PC-3 (cell line): ENCODE results near the gene IL20RB. TPM values are rescaled to one million over a fixed set of nuclear protein-coding genes. Genes with fewer than 3 reads are reported as not detected.

Experiments
- ATAC-seq: fragments of 200-7000 bp; cut with Tn5 transposase; 2 replicates; pipeline ENCODE4 v1.9.1; 2020; ENCODE audit warnings: mild to moderate bottlenecking, moderate library complexity
- BruUV-seq: library from RNA; stranded (reverse); fragments of 400-500 nt; replicated peaks from 2 replicates; lab custom pipeline; 2021; lab: Mats Ljungman, UMichigan
- CTCF ChIA-PET: fragments of 300-600 bp; sonication (Branson Sonifier 250); formaldehyde crosslinking; loops from one replicate; lab custom pipeline; 2022; ENCODE audit warnings: antibody characterized with exemption; lab: Charles Lee
- POLR2A ChIA-PET: fragments of 300-600 bp; sonication (Branson Sonifier 250); formaldehyde crosslinking; loops from one replicate; lab custom pipeline; 2022; ENCODE audit warnings: antibody characterized with exemption; ENCODE audit not compliant: unreplicated experiment; lab: Charles Lee
- DNase-seq: peaks from one replicate; pipeline ENCODE4 v3.0.0-alpha.2; 2015
- H2AFZ ChIP-seq: fragments of 300-600 bp; sonication (generic); 2 replicates; pipeline ENCODE4 v1.6.0; 2016; ENCODE audit warnings: antibody characterized with exemption, low read length
- H3F3A ChIP-seq: fragments of 300-600 bp; sonication (generic); one replicate; pipeline ENCODE4 v1.6.0; 2017; ENCODE audit warnings: antibody characterized with exemption, low read length, control low read depth, mild to moderate bottlenecking; ENCODE audit not compliant: unreplicated experiment
- H3K27ac ChIP-seq: fragments of 300-600 bp; sonication (generic); 2 replicates; pipeline ENCODE4 v1.5.1; 2016; ENCODE audit warnings: mild to moderate bottlenecking, low read length
- H3K27me3 ChIP-seq: fragments of 300-600 bp; sonication (generic); 2 replicates; pipeline ENCODE4 v1.6.1; 2016; ENCODE audit warnings: low read length, mixed read lengths
- H3K36me3 ChIP-seq: fragments of 300-600 bp; sonication (generic); 2 replicates; pipeline ENCODE4 v1.6.1; 2016; ENCODE audit warnings: low read depth, mixed run types, low read length, mixed read lengths
- H3K4me1 ChIP-seq: fragments of 300-600 bp; sonication (generic); 2 replicates; pipeline ENCODE4 v1.5.1; 2016; ENCODE audit warnings: low read length; ENCODE audit not compliant: insufficient read depth
- H3K4me2 ChIP-seq: fragments of 300-600 bp; sonication (generic); 2 replicates; pipeline ENCODE4 v1.6.0; 2016; ENCODE audit warnings: low read length
- H3K4me3 ChIP-seq: fragments of 300-600 bp; sonication (generic); 2 replicates; pipeline ENCODE4 v1.5.1; 2016; ENCODE audit warnings: mild to moderate bottlenecking, low read length, mixed read lengths
- H3K79me2 ChIP-seq: fragments of 300-600 bp; sonication (generic); 2 replicates; pipeline ENCODE4 v1.6.1; 2017; ENCODE audit warnings: low read length, mixed read lengths
- H3K9ac ChIP-seq: fragments of 300-600 bp; sonication (generic); 2 replicates; pipeline ENCODE4 v1.6.0; 2016; ENCODE audit warnings: mild to moderate bottlenecking, low read length
- H3K9me2 ChIP-seq: fragments of 300-600 bp; sonication (generic); replicated peaks from 2 replicates; pipeline ENCODE4 v1.6.1; 2016; ENCODE audit warnings: mixed run types, low read length, mixed read lengths
- H3K9me3 ChIP-seq: fragments of 300-600 bp; sonication (generic); 2 replicates; pipeline ENCODE4 v1.6.1; 2016; ENCODE audit warnings: low read length, mixed read lengths
- H4K20me1 ChIP-seq: fragments of 300-600 bp; sonication (generic); 2 replicates; pipeline ENCODE4 v1.6.1; 2016; ENCODE audit warnings: low read length, mixed read lengths
- EZH2 ChIP-seq: fragments of 300-600 bp; sonication (generic); IDR thresholded peaks from one replicate; pipeline ENCODE4 v1.6.1; 2017; ENCODE audit warnings: antibody characterized with exemption, mild to moderate bottlenecking, low read length; ENCODE audit not compliant: unreplicated experiment
- EZH2phosphoT487 ChIP-seq: fragments of 300-600 bp; sonication (generic); IDR thresholded peaks from 2 replicates; pipeline ENCODE4 v1.6.1; 2018; ENCODE audit warnings: mild to moderate bottlenecking, antibody characterized with exemption, low read length, borderline replicate concordance
- intact Hi-C: fragments of 100-400 bp; cut with micrococcal nuclease; formaldehyde crosslinking; loops from 2 replicates; pipeline ENCODE4 v1.9.0; 2023
- total RNA-seq: library from RNA; depleted of rRNA; stranded (reverse); fragments of >200 nt; gene quantifications from 2 replicates; pipeline ENCODE4 v1.2.3, GENCODE V29; 2014
- TF ChIP-seq, protein P1 (sequence below): fragments of 300-600 bp; sonication (generic); conservative IDR thresholded peaks from 2 replicates; pipeline ENCODE4 v1.5.1; 2017; ENCODE audit warnings: antibody characterized with exemption, low read depth, mild to moderate bottlenecking, low read length

Gene IL20RB
- total RNA-seq, 1 experiment from 2014 or later: 0.73 TPM

DNA sequence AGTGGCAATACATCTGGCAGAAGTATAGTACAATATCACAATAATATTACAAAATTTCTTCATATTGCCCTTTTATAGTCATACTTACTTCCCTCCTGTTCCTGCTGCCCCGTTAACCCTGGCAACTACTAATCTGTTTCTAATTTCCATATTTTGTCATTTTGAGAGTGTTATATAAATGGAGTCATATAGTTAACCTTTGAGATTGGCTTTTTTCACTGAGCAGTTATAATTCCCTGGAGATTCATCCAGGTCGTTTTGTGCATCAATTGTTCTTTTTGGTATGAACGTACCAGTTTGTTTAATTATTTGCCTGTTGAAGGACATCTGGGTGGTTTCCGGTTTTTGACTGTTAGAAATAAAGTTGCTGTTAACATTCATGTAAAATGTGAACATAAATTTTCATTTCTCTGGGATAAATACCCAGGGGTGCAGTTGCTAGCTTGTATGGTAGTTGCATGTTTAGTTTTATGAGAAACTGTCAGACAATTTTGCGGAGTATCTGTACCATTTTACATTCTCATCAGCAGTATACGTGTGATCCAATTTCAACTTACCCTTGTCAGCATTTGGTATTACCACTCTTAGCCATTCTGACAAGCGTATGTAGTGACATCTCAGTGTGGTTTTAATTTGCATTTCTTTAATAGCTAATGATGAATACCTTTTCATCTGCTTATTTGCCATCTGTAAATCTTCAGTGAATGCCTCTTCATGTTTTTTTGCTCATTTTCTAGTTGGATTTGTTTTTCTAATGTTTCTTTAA, 32.2 kb upstream of the IL20RB start:
- POLR2A ChIA-PET: no interaction called here
- CTCF ChIA-PET: no interaction called here
- no TSS peak for BruUV-seq
- H3K9me2 ChIP-seq: no peaks in the 10 kb centered on the region
- ATAC-seq (no peak), DNase-seq (no peak)
- H3K4me3 ChIP-seq: no peak overlapping the region
- no peaks in the 10 kb centered on the region for H3K27me3 ChIP-seq
- H3K79me2 ChIP-seq: peaks cover 45% of the 10 kb centered on the region
- peaks cover 7% of the 10 kb centered on the region for H3K36me3 ChIP-seq
- H3K4me2 ChIP-seq: no peak overlapping the region
- H3K9ac ChIP-seq: no peak overlapping the region
- TF ChIP-seq, protein P1, sequence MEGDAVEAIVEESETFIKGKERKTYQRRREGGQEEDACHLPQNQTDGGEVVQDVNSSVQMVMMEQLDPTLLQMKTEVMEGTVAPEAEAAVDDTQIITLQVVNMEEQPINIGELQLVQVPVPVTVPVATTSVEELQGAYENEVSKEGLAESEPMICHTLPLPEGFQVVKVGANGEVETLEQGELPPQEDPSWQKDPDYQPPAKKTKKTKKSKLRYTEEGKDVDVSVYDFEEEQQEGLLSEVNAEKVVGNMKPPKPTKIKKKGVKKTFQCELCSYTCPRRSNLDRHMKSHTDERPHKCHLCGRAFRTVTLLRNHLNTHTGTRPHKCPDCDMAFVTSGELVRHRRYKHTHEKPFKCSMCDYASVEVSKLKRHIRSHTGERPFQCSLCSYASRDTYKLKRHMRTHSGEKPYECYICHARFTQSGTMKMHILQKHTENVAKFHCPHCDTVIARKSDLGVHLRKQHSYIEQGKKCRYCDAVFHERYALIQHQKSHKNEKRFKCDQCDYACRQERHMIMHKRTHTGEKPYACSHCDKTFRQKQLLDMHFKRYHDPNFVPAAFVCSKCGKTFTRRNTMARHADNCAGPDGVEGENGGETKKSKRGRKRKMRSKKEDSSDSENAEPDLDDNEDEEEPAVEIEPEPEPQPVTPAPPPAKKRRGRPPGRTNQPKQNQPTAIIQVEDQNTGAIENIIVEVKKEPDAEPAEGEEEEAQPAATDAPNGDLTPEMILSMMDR: no peak
- TF ChIP-seq EZH2phosphoT487 (no peak), EZH2 (no peak)
- H3K4me1 ChIP-seq: peaks cover 2% of the 10 kb centered on the region
- H4K20me1 ChIP-seq: no peaks in the 10 kb centered on the region
- no peak overlapping the region for H3K27ac ChIP-seq
- intact Hi-C loops: no loop called here
- H3K9me3 ChIP-seq: no peaks in the 10 kb centered on the region
- no peak overlapping the region for H2AFZ ChIP-seq
- no peaks in the 10 kb centered on the region for H3F3A ChIP-seq

DNA sequence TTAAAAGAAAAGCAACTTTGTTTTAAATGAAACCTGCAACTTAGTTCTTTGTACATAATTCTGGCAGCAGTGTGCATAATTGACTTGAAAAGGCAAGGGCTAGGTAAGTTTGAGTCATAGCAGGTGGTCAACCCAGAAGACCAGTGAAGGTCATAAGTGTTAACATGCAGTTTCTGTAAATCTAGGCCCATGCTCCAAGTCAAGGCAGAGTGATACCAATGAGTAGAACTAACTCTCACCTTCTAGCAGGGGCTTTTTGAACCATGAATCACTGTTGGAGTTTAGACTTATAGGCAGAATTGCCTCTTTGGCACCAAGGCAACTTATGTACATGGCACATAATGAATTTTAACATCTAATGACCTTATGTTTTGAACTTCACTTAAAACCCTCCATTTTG, 29.5 kb upstream of the IL20RB start:
- H3K27ac ChIP-seq: no peak overlapping the region
- H3K9ac ChIP-seq: no peak overlapping the region
- H3K4me1 ChIP-seq: peaks cover 16% of the 10 kb centered on the region
- H3K27me3 ChIP-seq: no peaks in the 10 kb centered on the region
- ATAC-seq (no peak), DNase-seq (no peak)
- ChIA-PET CTCF (no interaction called here), POLR2A (no interaction called here)
- TF ChIP-seq, protein P1: no peak
- TF ChIP-seq EZH2 (no peak), EZH2phosphoT487 (no peak)
- H2AFZ ChIP-seq: no peak overlapping the region
- H3F3A ChIP-seq: no peaks in the 10 kb centered on the region
- peaks cover 31% of the 10 kb centered on the region for H3K79me2 ChIP-seq
- no peaks in the 10 kb centered on the region for H3K9me2 ChIP-seq
- H4K20me1 ChIP-seq: no peaks in the 10 kb centered on the region
- H3K4me3 ChIP-seq: no peak overlapping the region
- H3K4me2 ChIP-seq: no peak overlapping the region
- no peaks in the 10 kb centered on the region for H3K9me3 ChIP-seq
- intact Hi-C loops: no loop called here
- H3K36me3 ChIP-seq: peaks cover 7% of the 10 kb centered on the region
- BruUV-seq: no TSS peak
